Retinal pigment epithelial cell (primary cell): ENCODE data around the gene SRF.

Experiments
- DNase-seq: peaks from one replicate; pipeline ENCODE4 v3.0.0-alpha.2; 2010; ENCODE audit warnings: low read depth
- H3K4me3 ChIP-seq: 2 replicates; pipeline ENCODE4 v1.5.1; 2011; ENCODE audit warnings: mild to moderate bottlenecking, low read length, control low read depth, moderate library complexity
- TF ChIP-seq, protein P1 (sequence below): conservative IDR thresholded peaks from 2 replicates; pipeline ENCODE4 v1.5.1; 2011; ENCODE audit warnings: low read depth, low read length, control low read depth, inconsistent platforms

Gene SRF

DNA sequence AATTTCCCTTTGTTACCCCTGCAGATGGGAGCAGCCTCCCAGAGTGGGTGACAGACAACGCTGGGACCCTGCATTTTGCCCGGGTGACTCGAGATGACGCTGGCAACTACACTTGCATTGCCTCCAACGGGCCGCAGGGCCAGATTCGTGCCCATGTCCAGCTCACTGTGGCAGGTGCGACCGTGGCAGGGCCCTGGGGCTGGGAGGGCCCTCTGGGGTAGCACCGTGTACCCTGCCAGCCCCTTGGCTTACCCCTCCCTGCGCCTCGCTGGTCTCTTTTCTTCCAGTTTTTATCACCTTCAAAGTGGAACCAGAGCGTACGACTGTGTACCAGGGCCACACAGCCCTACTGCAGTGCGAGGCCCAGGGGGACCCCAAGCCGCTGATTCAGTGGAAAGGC lies 29.4 kb upstream of the SRF start:
- H3K4me3 ChIP-seq: no peak overlapping the region
- TF ChIP-seq, protein P1, sequence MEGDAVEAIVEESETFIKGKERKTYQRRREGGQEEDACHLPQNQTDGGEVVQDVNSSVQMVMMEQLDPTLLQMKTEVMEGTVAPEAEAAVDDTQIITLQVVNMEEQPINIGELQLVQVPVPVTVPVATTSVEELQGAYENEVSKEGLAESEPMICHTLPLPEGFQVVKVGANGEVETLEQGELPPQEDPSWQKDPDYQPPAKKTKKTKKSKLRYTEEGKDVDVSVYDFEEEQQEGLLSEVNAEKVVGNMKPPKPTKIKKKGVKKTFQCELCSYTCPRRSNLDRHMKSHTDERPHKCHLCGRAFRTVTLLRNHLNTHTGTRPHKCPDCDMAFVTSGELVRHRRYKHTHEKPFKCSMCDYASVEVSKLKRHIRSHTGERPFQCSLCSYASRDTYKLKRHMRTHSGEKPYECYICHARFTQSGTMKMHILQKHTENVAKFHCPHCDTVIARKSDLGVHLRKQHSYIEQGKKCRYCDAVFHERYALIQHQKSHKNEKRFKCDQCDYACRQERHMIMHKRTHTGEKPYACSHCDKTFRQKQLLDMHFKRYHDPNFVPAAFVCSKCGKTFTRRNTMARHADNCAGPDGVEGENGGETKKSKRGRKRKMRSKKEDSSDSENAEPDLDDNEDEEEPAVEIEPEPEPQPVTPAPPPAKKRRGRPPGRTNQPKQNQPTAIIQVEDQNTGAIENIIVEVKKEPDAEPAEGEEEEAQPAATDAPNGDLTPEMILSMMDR: no peak
- DNase-seq: no peak

GRCh38 chr6:43142101-43142500 lies 29.0 kb upstream of the SRF start:
- H3K4me3 ChIP-seq: no peak overlapping the region
- TF ChIP-seq, protein P1: no peak

GRCh38 chr6:43143235-43144128 lies 27.6 kb upstream of the SRF start:
- TF ChIP-seq, protein P1: peak; percentile 95
- DNase-seq: no peak
- no peak overlapping the region for H3K4me3 ChIP-seq

More at GRCh38 chr6:43142101-43142500, 29.0 kb upstream of the SRF start:
- DNase-seq: no peak

DNA sequence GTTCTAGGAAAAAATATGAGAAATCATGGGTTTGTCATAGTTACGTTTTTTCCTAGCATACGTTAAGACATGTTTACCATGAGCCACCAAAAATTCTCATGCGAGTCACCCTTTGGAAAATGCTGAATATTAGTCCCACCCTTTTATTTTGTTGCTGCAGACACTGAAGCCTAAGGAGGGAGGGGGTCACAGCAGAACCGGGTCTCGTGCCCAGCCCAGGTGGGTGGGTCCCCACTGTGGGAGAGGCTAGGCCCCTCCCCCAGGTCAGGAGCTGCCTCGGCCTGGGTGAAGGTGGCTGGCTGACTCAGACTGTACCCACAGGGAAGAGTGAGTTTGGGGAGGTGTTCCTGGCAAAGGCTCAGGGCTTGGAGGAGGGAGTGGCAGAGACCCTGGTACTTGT lies 26.2 kb upstream of the SRF start:
- H3K4me3 ChIP-seq: no peak overlapping the region
- TF ChIP-seq, protein P1: no peak

DNA sequence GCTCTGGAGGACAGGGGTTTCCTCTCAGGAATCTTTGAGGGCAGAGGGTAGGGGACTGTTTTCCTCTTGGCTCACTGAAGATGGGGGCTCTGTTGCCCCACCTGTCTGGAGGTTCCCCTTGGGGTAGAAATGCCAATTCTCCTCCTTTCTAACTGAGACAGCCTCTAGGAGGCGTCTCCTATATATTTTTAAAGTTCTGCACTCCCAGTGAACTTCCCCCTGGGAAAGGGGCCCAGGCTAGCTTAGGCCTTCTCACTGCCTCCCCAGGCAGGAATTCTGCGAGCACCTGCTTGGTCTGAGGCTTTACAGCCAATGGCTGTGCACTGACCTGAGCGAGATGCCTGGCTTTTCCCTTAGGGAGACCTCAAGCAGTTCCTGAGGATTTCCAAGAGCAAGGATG lies 24.8 kb upstream of the SRF start:
- no peak for DNase-seq
- TF ChIP-seq, protein P1: no peak
- H3K4me3 ChIP-seq: no peak overlapping the region

More for the DNA sequence above, 26.2 kb upstream of the SRF start:
- DNase-seq: no peak

DNA sequence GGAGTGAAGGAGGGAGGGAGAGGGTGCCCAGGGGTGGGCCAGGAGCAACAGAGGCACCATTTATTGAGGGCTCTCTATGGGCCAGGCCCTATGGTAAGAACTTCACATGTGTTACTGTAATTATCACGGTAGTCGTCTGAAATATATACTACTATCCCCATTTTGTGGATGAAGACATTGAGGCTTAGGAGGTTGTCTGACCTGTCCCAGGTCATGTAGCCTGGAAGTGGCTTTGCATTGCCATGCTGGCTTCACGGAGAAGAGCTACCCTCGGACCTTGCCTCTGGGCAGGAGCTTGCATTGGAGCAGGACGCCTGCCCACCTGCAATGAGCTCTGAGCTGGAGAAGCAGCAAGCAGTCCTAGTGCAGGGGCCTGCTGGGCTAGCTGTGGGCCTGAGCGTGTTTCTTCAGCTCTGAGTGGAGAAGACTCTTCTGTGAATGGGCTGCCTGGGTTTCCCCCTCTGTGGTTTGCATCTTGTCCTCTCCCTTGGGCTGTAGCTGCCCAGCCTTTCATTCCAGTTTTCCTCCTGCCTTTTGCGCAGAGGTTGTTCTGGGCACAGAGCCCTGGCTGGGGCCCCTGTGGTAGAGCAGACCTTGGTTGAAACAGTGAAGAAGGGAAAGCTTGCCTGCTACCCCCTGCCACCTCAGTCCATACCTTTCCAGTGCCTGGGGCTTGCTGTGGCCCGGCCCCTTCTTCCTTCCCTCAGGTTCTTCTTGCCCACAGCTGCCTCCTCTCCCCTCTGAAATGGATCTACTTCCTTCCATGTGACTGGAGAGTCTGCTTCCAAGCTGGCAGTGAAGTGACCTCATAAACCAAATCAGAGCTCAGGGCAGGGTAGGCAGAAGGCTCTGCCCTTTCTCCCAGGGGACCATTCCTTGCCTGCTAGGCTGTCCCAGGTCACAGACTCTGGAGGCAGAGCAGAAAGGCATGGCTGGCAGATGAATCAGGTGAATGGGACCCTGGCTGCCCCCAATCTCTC lies 24.1 kb upstream of the SRF start:
- H3K4me3 ChIP-seq: no peak overlapping the region
- no peak for DNase-seq
- TF ChIP-seq, protein P1: no peak
